ENCODE data around the gene FRAT1.
"Not testable (repeated sequence)": the region's sequence is repeated elsewhere in the genome, so short reads cannot be mapped to it uniquely, and the experiment has no call there.

The FRAT1 gene

GRCh38 chr10:97318772-97319651 is at the start of gene FRAT1:
FRAT1 (plus strand) TSS chr10:97319271; CDS start chr10:97319454, 183 bp downstream.
- peak; percentile 83 for DNase-seq

GRCh38 chr10:97270523-97271154 is 48.4 kb upstream of the FRAT1 start:
- DNase-seq = no peak

- no peak for DNase-seq
These were observed 45.4 kb upstream of the FRAT1 start for GRCh38 chr10:97273700-97274099.

- DNase-seq = no peak
These were observed 44.2 kb upstream of the FRAT1 start for GRCh38 chr10:97274828-97275227.

- DNase-seq = no peak
These were observed 41.5 kb upstream of the FRAT1 start for GRCh38 chr10:97277551-97277950.

GRCh38 chr10:97278491-97278989 is 40.5 kb upstream of the FRAT1 start:
- DNase-seq = peak; percentile 51

- DNase-seq = no peak
These were observed 39.8 kb upstream of the FRAT1 start for GRCh38 chr10:97279121-97279815.

- DNase-seq = no peak
These were observed 38.3 kb upstream of the FRAT1 start for GRCh38 chr10:97280783-97281182.

GRCh38 chr10:97290076-97290475 is 29.0 kb upstream of the FRAT1 start:
- not testable (repeated sequence) for DNase-seq

- not testable (repeated sequence) for DNase-seq
These were observed 28.3 kb upstream of the FRAT1 start for GRCh38 chr10:97290576-97291356.

GRCh38 chr10:97291357-97292096 is 27.5 kb upstream of the FRAT1 start:
- DNase-seq = no peak

- peak; percentile 92 for DNase-seq
These were observed 26.8 kb upstream of the FRAT1 start, which contains the start of gene ARHGAP19 for GRCh38 chr10:97292097-97292861. ARHGAP19 (minus strand) TSS chr10:97292637; CDS start chr10:97292627, 10 bp downstream.

- DNase-seq = no peak
These were observed 26.2 kb upstream of the FRAT1 start for GRCh38 chr10:97292862-97293198.

- no peak for DNase-seq
These were observed 21.4 kb upstream of the FRAT1 start for GRCh38 chr10:97297556-97298222.

- DNase-seq = no peak
These were observed 20.9 kb upstream of the FRAT1 start for GRCh38 chr10:97298223-97298571.

GRCh38 chr10:97300980-97301379 is 18.1 kb upstream of the FRAT1 start:
- no peak for DNase-seq

- DNase-seq = no peak
These were observed 16.8 kb upstream of the FRAT1 start for GRCh38 chr10:97302088-97302791.

- DNase-seq = no peak
These were observed 11.6 kb upstream of the FRAT1 start for GRCh38 chr10:97307441-97307840.

- DNase-seq = no peak
These were observed 10.9 kb upstream of the FRAT1 start for GRCh38 chr10:97307866-97308780.

Measured in GDM1 (cell line).